HFFc6 (cell line): ENCODE data around the gene DDX53. TPM values are rescaled to one million over a fixed set of nuclear protein-coding genes. Genes with fewer than 3 reads are reported as not detected.

ENCODE experiments used
- DNase-seq: peaks from one replicate; pipeline ENCODE4 v3.0.0-alpha.2; 2018
- H3K27ac Mint-ChIP-seq: 2 replicates; pipeline ENCODE4 v1.8.0; 2020; ENCODE audit warnings: mild to moderate bottlenecking, mixed read lengths
- H3K27me3 Mint-ChIP-seq: 2 replicates; pipeline ENCODE4 v1.8.0; 2021; ENCODE audit warnings: mild to moderate bottlenecking, moderate library complexity, mixed read lengths; ENCODE audit not compliant: insufficient read depth
- H3K36me3 Mint-ChIP-seq: 2 replicates; pipeline ENCODE4 v1.8.0; 2021; ENCODE audit warnings: low read depth, mixed read lengths
- H3K4me1 Mint-ChIP-seq: 2 replicates; pipeline ENCODE4 v1.8.0; 2020; ENCODE audit warnings: low read depth, mixed read lengths
- H3K4me3 Mint-ChIP-seq: 2 replicates; pipeline ENCODE4 v1.8.0; 2020; ENCODE audit warnings: mild to moderate bottlenecking, moderate library complexity, mixed read lengths
- H3K9me3 Mint-ChIP-seq: 2 replicates; pipeline ENCODE4 v1.8.0; 2020; ENCODE audit warnings: mild to moderate bottlenecking, mixed read lengths
- total RNA-seq, 6 experiments: library from RNA; stranded (reverse); fragmentation: NEBNext Ultra II Directional; extraction: Animal tissue kit (Norgen Biotek cat#: 25700); gene quantifications; 2 replicates in 1 of 6; 3 replicates in 5 of 6; pipeline ENCODE4 v1.2.3, GENCODE V29; 2021
- TF ChIP-seq, protein P1 (sequence below): fragments of 200-600 bp; sonication (generic); IDR thresholded peaks from 2 replicates; pipeline ENCODE4 v1.5.0; 2021; ENCODE audit warnings: antibody characterized with exemption, mild to moderate bottlenecking

DDX53 gene
- total RNA-seq, 6 experiments from 2014 or later = not detected

DNA sequence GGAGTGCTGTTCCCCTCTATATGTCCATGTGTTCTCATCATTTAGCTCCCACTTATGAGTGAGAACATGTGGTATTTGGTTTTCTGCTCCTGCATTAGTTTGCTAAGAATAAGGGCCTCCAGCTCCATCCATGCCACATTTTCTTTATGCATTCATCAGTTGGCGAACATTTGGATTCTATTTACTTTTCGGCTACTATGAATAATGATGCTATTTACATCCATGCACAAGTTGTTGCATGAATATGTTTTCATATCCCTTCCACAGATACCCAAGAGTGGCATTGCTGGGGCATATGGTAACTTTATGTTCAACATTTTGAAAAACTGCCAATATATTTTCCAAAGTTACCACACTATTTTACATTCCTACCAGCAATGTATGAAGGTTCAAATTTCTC, 13.8 kb upstream of the DDX53 start:
- peaks cover 1% of the 10 kb centered on the region; the same call in 1 of the 2 replicates for H3K27me3 Mint-ChIP-seq
- TF ChIP-seq, protein P1, sequence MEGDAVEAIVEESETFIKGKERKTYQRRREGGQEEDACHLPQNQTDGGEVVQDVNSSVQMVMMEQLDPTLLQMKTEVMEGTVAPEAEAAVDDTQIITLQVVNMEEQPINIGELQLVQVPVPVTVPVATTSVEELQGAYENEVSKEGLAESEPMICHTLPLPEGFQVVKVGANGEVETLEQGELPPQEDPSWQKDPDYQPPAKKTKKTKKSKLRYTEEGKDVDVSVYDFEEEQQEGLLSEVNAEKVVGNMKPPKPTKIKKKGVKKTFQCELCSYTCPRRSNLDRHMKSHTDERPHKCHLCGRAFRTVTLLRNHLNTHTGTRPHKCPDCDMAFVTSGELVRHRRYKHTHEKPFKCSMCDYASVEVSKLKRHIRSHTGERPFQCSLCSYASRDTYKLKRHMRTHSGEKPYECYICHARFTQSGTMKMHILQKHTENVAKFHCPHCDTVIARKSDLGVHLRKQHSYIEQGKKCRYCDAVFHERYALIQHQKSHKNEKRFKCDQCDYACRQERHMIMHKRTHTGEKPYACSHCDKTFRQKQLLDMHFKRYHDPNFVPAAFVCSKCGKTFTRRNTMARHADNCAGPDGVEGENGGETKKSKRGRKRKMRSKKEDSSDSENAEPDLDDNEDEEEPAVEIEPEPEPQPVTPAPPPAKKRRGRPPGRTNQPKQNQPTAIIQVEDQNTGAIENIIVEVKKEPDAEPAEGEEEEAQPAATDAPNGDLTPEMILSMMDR = no peak
- no peak overlapping the region for H3K27ac Mint-ChIP-seq
- no peak for DNase-seq
- H3K9me3 Mint-ChIP-seq = no peaks in the 10 kb centered on the region
- H3K36me3 Mint-ChIP-seq = no peaks in the 10 kb centered on the region
- H3K4me1 Mint-ChIP-seq = no peaks in the 10 kb centered on the region
- no peak overlapping the region for H3K4me3 Mint-ChIP-seq

DNA sequence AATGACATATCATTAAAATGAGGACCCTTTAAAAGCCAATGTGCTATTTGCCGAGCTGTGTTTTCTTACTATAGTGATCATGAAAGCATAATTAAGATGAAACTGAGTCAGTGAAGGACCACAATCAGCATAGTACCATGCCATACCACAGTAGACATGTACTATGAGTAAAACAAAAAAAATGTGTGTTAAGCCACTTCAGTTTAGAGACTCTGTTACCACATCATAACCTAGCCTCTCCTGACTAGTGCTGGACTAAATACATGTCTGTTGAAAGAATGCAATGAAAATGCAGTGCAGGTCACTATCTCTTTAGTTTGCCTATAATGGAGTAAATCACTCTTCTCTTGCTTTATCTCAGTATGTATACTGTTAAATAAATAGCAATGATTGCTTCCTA, 12.3 kb upstream of the DDX53 start:
- H3K4me3 Mint-ChIP-seq = no peak overlapping the region
- H3K36me3 Mint-ChIP-seq = no peaks in the 10 kb centered on the region
- TF ChIP-seq, protein P1 = no peak
- no peak for DNase-seq
- H3K27me3 Mint-ChIP-seq = peaks cover 1% of the 10 kb centered on the region; the same call in 1 of the 2 replicates
- H3K27ac Mint-ChIP-seq = no peak overlapping the region
- H3K4me1 Mint-ChIP-seq = no peaks in the 10 kb centered on the region
- H3K9me3 Mint-ChIP-seq = no peaks in the 10 kb centered on the region

- TF ChIP-seq, protein P1 = no peak
- H3K27me3 Mint-ChIP-seq = no peaks in the 10 kb centered on the region
- peak overlapping the region; percentile 30; the same call in 1 of the 2 replicates for H3K4me3 Mint-ChIP-seq
- peak; percentile 43 for DNase-seq
- peaks cover 9% of the 10 kb centered on the region for H3K4me1 Mint-ChIP-seq
- H3K36me3 Mint-ChIP-seq = no peaks in the 10 kb centered on the region
- H3K27ac Mint-ChIP-seq = peak overlapping the region; percentile 87
- H3K9me3 Mint-ChIP-seq = no peaks in the 10 kb centered on the region
These were observed 3.4 kb downstream of the DDX53 start for GRCh38 chrX:23003116-23003515.

DNA sequence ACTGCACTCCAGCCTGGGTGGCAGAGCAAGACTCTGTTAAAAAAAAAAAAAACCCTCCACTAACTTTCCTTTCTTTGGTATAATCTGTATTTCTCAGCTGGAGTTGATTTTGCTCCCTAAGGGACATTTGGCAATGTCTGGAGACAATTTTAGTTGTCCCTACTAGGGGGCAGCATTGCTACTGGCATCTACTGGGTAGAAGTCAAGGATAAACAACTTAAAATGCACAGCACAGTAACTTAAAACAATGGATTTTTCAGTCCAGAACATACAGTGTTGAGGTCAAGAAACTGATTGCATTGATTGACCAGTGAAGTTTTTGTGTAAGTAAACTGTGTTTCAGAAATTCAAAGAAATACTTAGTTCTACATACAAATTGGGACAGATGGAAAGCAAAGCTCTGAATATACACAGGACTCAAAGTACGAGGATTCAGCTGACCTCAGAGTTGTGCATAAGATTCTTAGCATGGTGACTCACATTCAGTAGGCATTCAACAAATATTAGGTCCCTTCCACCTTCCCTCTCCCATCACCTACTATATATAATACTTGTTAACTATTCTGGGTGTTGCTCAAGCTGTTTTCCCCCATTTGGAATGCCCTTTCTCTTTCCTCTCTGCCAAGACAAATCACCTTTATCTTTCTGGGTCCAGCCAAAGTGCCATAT, 8.8 kb downstream of the DDX53 start:
- Mint-ChIP-seq H3K4me1 (peaks cover 11% of the 10 kb centered on the region), H3K9me3 (no peaks in the 10 kb centered on the region), H3K27ac (no peak overlapping the region; the same call in 1 of the 2 replicates), H3K36me3 (no peaks in the 10 kb centered on the region), H3K27me3 (no peaks in the 10 kb centered on the region; the same call in 1 of the 2 replicates), H3K4me3 (peak overlapping the region; percentile 73)
- peak; percentile 40 for DNase-seq
- TF ChIP-seq, protein P1 = peak; percentile 71

DNA sequence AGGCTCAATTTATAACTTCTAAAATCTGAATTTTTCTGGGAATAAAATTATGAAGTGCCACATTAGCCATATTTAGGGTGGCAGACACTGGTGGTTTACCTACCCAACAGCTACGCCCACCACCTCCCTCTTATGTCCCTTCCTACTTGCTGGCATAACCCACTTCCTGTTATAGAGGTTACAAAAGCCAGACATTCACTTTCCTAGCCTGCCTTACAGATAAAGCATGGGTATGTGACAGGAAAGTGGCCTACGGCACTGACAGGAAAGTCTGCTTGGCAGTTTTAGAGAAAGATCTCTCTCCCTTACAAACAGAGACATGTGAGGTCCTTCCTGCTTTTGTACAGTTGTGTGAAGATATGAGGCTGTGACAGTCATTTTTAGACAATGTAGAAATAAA, 12.4 kb downstream of the DDX53 start:
- H3K4me3 Mint-ChIP-seq = no peak overlapping the region
- H3K9me3 Mint-ChIP-seq = no peaks in the 10 kb centered on the region
- no peak overlapping the region for H3K27ac Mint-ChIP-seq
- H3K36me3 Mint-ChIP-seq = no peaks in the 10 kb centered on the region
- DNase-seq = no peak
- peaks cover 11% of the 10 kb centered on the region for H3K4me1 Mint-ChIP-seq
- no peaks in the 10 kb centered on the region; the same call in 1 of the 2 replicates for H3K27me3 Mint-ChIP-seq
- TF ChIP-seq, protein P1 = no peak
